SK-N-MC (cell line): Measurements from ENCODE around the gene GNAO1.

ENCODE experiments used
- EZH2 ChIP-seq: fragments of 200-600 bp; sonication (generic); IDR thresholded peaks from one replicate; pipeline ENCODE4 v1.6.1; 2017; ENCODE audit warnings: antibody characterized with exemption
- POLR2AphosphoS5 ChIP-seq: IDR thresholded peaks from 2 replicates; pipeline ENCODE4 v1.6.1; 2012; ENCODE audit warnings: mild to moderate bottlenecking, low read depth, low read length, borderline replicate concordance

DNA sequence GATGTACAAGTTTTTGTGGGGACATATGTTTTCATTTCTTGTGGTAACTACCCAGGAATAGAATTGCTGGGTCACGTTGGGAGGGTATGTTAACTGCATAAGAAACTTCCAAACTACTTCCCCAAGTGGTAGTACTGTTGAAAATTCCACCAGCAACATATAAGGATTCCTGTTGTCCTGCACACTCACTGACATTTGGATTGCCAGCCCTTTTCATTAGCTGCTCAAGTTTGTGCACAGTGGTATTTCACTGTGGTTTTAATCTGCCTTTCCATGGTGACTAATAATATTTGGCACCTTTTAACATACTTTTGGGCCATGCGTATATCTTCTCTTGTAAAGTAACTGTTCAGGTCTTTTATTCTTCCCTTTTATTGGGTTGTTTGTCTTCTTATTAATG is 103.3 kb downstream of the GNAO1 start:
- TF ChIP-seq EZH2 (no peak), POLR2AphosphoS5 (no peak)
